ENCODE measurements around the gene C2orf49.

The C2orf49 gene

GRCh38 chr2:105380432-105381100, 43.2 kb downstream of the C2orf49 start:
- in situ Hi-C loops (cut with MboI; ENCODE audit: low sequenced_read_pairs) = no loop called here

GRCh38 chr2:105381101-105381668, 43.8 kb downstream of the C2orf49 start:
- in situ Hi-C loops (cut with MboI; ENCODE audit: low sequenced_read_pairs) = no loop called here

GRCh38 chr2:105382177-105382576, 44.8 kb downstream of the C2orf49 start:
- in situ Hi-C loops (cut with MboI; ENCODE audit: low sequenced_read_pairs) = no loop called here

GRCh38 chr2:105383432-105384166, 46.3 kb downstream of the C2orf49 start:
- in situ Hi-C loops (cut with MboI; ENCODE audit: low sequenced_read_pairs) = no loop called here

GRCh38 chr2:105384216-105384615, 46.9 kb downstream of the C2orf49 start:
- in situ Hi-C loops (cut with MboI; ENCODE audit: low sequenced_read_pairs) = no loop called here

GRCh38 chr2:105384861-105385260, 47.5 kb downstream of the C2orf49 start:
- in situ Hi-C loops (cut with MboI; ENCODE audit: low sequenced_read_pairs) = no loop called here

GRCh38 chr2:105385731-105386540, 48.6 kb downstream of the C2orf49 start:
- in situ Hi-C loops (cut with MboI; ENCODE audit: low sequenced_read_pairs) = no loop called here

- in situ Hi-C loops (cut with MboI; ENCODE audit: low sequenced_read_pairs) = no loop called here
Measured at GRCh38 chr2:105387225-105387624, 49.9 kb downstream of the C2orf49 start.

- in situ Hi-C loops (cut with MboI; ENCODE audit: low sequenced_read_pairs) = no loop called here
Measured at GRCh38 chr2:105388971-105389381, 51.6 kb downstream of the C2orf49 start.

GRCh38 chr2:105390454-105390853, 53.1 kb downstream of the C2orf49 start:
- in situ Hi-C loops (cut with MboI; ENCODE audit: low sequenced_read_pairs) = no loop called here

GRCh38 chr2:105391058-105391627, 53.8 kb downstream of the C2orf49 start:
- in situ Hi-C loops (cut with MboI; ENCODE audit: low sequenced_read_pairs) = no loop called here

GRCh38 chr2:105391763-105392662, 54.7 kb downstream of the C2orf49 start:
- in situ Hi-C loops (cut with MboI; ENCODE audit: low sequenced_read_pairs) = no loop called here

- in situ Hi-C loops (cut with MboI; ENCODE audit: low sequenced_read_pairs) = no loop called here
Measured at GRCh38 chr2:105393373-105394055, 56.2 kb downstream of the C2orf49 start.

GRCh38 chr2:105394951-105395611, 57.7 kb downstream of the C2orf49 start:
- in situ Hi-C loops (cut with MboI; ENCODE audit: low sequenced_read_pairs) = no loop called here

- in situ Hi-C loops (cut with MboI; ENCODE audit: low sequenced_read_pairs) = no loop called here
Measured at GRCh38 chr2:105395691-105396090, 58.4 kb downstream of the C2orf49 start.

- in situ Hi-C loops (cut with MboI; ENCODE audit: low sequenced_read_pairs) = no loop called here
Measured at GRCh38 chr2:105396254-105397024, 59.1 kb downstream of the C2orf49 start.

- in situ Hi-C loops (cut with MboI; ENCODE audit: low sequenced_read_pairs) = no loop called here
Measured at GRCh38 chr2:105397025-105397722, 59.8 kb downstream of the C2orf49 start.

GRCh38 chr2:105397953-105398335, 60.6 kb downstream of the C2orf49 start:
- in situ Hi-C loops (cut with MboI; ENCODE audit: low sequenced_read_pairs) = no loop called here

All from HL-60/S4 (cell line).